ENCODE results near the gene CELF4.

DNA sequence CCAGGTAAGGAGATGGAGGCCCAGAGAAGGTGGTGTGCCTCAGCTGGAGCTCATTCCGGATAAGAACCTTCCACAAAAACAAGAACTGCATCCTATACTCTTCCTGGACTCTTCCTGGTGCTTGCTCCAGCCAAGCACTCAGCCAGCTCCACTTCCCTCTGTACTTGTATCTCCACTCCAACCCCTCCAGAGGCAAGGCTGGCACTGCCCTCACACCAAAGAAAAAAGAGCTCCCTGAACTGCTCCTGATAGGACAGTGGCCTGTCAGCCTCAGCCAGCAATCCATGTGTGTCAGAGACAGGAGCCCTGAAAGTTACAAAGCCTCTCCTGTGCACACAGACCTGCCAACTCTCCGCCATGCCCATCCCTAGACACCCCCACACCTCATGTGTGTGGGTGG lies 248.1 kb downstream of the CELF4 start:
- TF ChIP-seq POLR2AphosphoS5 (IDR thresholded peaks at IDR 0.05; ENCODE audit: insufficient read depth, low read depth, low read length) (no peak), POLR2A (IDR thresholded peaks at IDR 0.05; ENCODE audit: low read depth, low read length) (no peak), MYC (IDR thresholded peaks at IDR 0.05; ENCODE audit: low read depth, low read length) (no peak), EZH2 (IDR thresholded peaks at IDR 0.05; ENCODE audit: borderline replicate concordance, low read depth, low read length, severe bottlenecking) (no peak)
- TF ChIP-seq, protein P1, sequence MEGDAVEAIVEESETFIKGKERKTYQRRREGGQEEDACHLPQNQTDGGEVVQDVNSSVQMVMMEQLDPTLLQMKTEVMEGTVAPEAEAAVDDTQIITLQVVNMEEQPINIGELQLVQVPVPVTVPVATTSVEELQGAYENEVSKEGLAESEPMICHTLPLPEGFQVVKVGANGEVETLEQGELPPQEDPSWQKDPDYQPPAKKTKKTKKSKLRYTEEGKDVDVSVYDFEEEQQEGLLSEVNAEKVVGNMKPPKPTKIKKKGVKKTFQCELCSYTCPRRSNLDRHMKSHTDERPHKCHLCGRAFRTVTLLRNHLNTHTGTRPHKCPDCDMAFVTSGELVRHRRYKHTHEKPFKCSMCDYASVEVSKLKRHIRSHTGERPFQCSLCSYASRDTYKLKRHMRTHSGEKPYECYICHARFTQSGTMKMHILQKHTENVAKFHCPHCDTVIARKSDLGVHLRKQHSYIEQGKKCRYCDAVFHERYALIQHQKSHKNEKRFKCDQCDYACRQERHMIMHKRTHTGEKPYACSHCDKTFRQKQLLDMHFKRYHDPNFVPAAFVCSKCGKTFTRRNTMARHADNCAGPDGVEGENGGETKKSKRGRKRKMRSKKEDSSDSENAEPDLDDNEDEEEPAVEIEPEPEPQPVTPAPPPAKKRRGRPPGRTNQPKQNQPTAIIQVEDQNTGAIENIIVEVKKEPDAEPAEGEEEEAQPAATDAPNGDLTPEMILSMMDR (IDR thresholded peaks at IDR 0.05; ENCODE audit: extremely low read depth in 1 of 2, insufficient read depth in 1 of 2, low read depth in 1 of 2, low read length in 2 of 2), result no peak
- TF ChIP-seq, protein P2, sequence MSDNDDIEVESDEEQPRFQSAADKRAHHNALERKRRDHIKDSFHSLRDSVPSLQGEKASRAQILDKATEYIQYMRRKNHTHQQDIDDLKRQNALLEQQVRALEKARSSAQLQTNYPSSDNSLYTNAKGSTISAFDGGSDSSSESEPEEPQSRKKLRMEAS (IDR thresholded peaks at IDR 0.05; ENCODE audit: insufficient read depth, insufficient read length), result no peak
